MM.1S (cell line): ENCODE measurements around the gene SUSD4.

Source experiments
- EZH2 ChIP-seq: fragments of 300-600 bp; sonication (generic); optimal IDR thresholded peaks from 2 replicates; pipeline ENCODE3; 2017; ENCODE audit warnings: low read depth, mild to moderate bottlenecking, antibody characterized with exemption, low read length, mixed read lengths
- EZH2phosphoT487 ChIP-seq: fragments of 300-600 bp; sonication (generic); IDR thresholded peaks from 2 replicates; pipeline ENCODE4 v1.6.1; 2018; ENCODE audit warnings: antibody characterized with exemption, low read length
- TF ChIP-seq, protein P1 (sequence below): fragments of 300-600 bp; sonication (generic); IDR thresholded peaks from 2 replicates; pipeline ENCODE4 v1.5.1; 2016; ENCODE audit warnings: antibody characterized with exemption, low read length, mixed read lengths

DNA sequence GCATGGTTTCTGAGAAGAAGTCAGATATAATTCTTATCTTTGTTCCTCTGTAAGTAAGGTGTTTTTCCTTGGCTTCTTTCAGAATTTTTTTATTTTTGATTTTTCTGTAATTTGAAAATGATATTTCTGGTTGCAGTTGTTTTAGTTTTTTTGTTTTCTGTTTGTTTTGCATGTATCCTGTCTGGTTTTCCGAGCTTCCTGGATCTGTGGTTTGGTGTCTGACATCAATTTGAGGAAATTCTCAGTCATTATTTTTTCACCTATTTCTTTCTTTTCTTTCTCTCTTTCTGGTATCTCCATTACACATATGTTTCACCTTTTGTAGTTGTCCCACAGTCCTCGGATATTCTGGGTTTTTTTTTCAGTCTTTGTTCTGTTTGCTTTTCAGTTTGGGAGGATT, 123.9 kb downstream of the SUSD4 start:
- TF ChIP-seq, protein P1, sequence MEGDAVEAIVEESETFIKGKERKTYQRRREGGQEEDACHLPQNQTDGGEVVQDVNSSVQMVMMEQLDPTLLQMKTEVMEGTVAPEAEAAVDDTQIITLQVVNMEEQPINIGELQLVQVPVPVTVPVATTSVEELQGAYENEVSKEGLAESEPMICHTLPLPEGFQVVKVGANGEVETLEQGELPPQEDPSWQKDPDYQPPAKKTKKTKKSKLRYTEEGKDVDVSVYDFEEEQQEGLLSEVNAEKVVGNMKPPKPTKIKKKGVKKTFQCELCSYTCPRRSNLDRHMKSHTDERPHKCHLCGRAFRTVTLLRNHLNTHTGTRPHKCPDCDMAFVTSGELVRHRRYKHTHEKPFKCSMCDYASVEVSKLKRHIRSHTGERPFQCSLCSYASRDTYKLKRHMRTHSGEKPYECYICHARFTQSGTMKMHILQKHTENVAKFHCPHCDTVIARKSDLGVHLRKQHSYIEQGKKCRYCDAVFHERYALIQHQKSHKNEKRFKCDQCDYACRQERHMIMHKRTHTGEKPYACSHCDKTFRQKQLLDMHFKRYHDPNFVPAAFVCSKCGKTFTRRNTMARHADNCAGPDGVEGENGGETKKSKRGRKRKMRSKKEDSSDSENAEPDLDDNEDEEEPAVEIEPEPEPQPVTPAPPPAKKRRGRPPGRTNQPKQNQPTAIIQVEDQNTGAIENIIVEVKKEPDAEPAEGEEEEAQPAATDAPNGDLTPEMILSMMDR = no peak
- TF ChIP-seq EZH2 (no peak), EZH2phosphoT487 (no peak)
